Activated naive CD4-positive, alpha-beta T cell treated with anti-CD3 and anti-CD28 coated beads, Interleukin-2, amount 50 U/mL, for 72 hours (primary cell): Measurements from ENCODE around the gene PTPN11. TPM values are rescaled to one million over a fixed set of nuclear protein-coding genes. Genes with fewer than 3 reads are reported as not detected.
"Not testable (repeated sequence)": the region's sequence is repeated elsewhere in the genome, so short reads cannot be mapped to it uniquely, and the experiment has no call there.

Source experiments
- ATAC-seq, 2 donors: fragments of 150-1000 bp; cut with Tn5 transposase; 2 replicates each; pipeline ENCODE4 v1.10.0; 2021; ENCODE audit warnings: mild to moderate bottlenecking in 2 of 2, moderate library complexity in 2 of 2
- DNase-seq, 2 donors: peaks; one replicate each; pipeline ENCODE4 v3.0.0; 2021 to 2022; ENCODE audit warnings: low spot score in 2 of 2
- H3K27ac Mint-ChIP-seq, 2 donors: one replicate each; pipeline ENCODE4 v1.8.0; 2022; ENCODE audit warnings: mild to moderate bottlenecking in 2 of 2, mixed read lengths in 2 of 2
- H3K36me3 Mint-ChIP-seq, 2 donors: one replicate each; pipeline ENCODE4 v1.8.0; 2022; ENCODE audit warnings: mixed read lengths in 2 of 2
- H3K9me3 Mint-ChIP-seq, 2 donors: one replicate each; pipeline ENCODE4 v1.8.0; 2022; ENCODE audit warnings: mixed read lengths in 2 of 2
- total RNA-seq, 2 donors: library from RNA; stranded (reverse); gene quantifications; one replicate each; pipeline ENCODE4 v1.2.3, GENCODE V29; 2022

Gene PTPN11
- total RNA-seq, 2 donors from 2014 or later, result 105 to 118 TPM

- DNase-seq (no peak), ATAC-seq (peak; percentile 65 to 93)
- Mint-ChIP-seq H3K27ac (peak overlapping the region; percentile 45 to 86), H3K36me3 (peaks cover 6 to 10% of the 10 kb centered on the region in 2 donors), H3K9me3 (no peaks in the 10 kb centered on the region)
These were observed 12.2 kb downstream of the PTPN11 start for GRCh38 chr12:112430929-112431328.

GRCh38 chr12:112431965-112432364, 13.2 kb downstream of the PTPN11 start:
- peaks cover 6 to 10% of the 10 kb centered on the region in 2 donors for H3K36me3 Mint-ChIP-seq
- peak overlapping the region; percentile 45 to 86 for H3K27ac Mint-ChIP-seq
- ATAC-seq, result peak; percentile 59 to 74
- H3K9me3 Mint-ChIP-seq, result no peaks in the 10 kb centered on the region
- no peak for DNase-seq

GRCh38 chr12:112433551-112433950, 14.8 kb downstream of the PTPN11 start:
- no peak for DNase-seq
- Mint-ChIP-seq H3K36me3 (peaks cover 6 to 10% of the 10 kb centered on the region in 2 donors), H3K27ac (peak overlapping the region in 1 of 2 donors; percentile 55)

GRCh38 chr12:112438645-112439044, 19.9 kb downstream of the PTPN11 start:
- ATAC-seq, H3K9me3 Mint-ChIP-seq, DNase-seq, H3K36me3 Mint-ChIP-seq: not testable (repeated sequence)
- H3K27ac Mint-ChIP-seq, result peak overlapping the region in 1 of 2 donors; percentile 44

More at GRCh38 chr12:112433551-112433950, 14.8 kb downstream of the PTPN11 start:
- ATAC-seq, result no peak
- H3K9me3 Mint-ChIP-seq, result no peaks in the 10 kb centered on the region

GRCh38 chr12:112439769-112440168, 21.0 kb downstream of the PTPN11 start:
- H3K9me3 Mint-ChIP-seq, result no peaks in the 10 kb centered on the region
- DNase-seq (no peak), ATAC-seq (no peak)
- no peak overlapping the region for H3K27ac Mint-ChIP-seq
- no peaks in the 10 kb centered on the region for H3K36me3 Mint-ChIP-seq

- not testable (repeated sequence) for H3K36me3 Mint-ChIP-seq, ATAC-seq, H3K9me3 Mint-ChIP-seq, DNase-seq, H3K27ac Mint-ChIP-seq
These were observed 21.9 kb downstream of the PTPN11 start for GRCh38 chr12:112440653-112441052.

- Mint-ChIP-seq H3K36me3 (peaks cover 0 to 10% of the 10 kb centered on the region in 2 donors), H3K9me3 (no peaks in the 10 kb centered on the region), H3K27ac (no peak overlapping the region)
- no peak for DNase-seq
- no peak for ATAC-seq
These were observed 25.2 kb downstream of the PTPN11 start for GRCh38 chr12:112443916-112444315.

GRCh38 chr12:112446008-112446725, 27.4 kb downstream of the PTPN11 start:
- no peaks in the 10 kb centered on the region for H3K9me3 Mint-ChIP-seq
- H3K27ac Mint-ChIP-seq, result peak overlapping the region; percentile 29 to 73
- DNase-seq (no peak), ATAC-seq (no peak)
- H3K36me3 Mint-ChIP-seq, result peaks cover 0 to 22% of the 10 kb centered on the region in 2 donors

GRCh38 chr12:112447106-112447505, 28.4 kb downstream of the PTPN11 start:
- ATAC-seq, result no peak
- no peak for DNase-seq
- Mint-ChIP-seq H3K27ac (peak overlapping the region in 1 of 2 donors; percentile 14), H3K36me3 (peaks cover 0 to 22% of the 10 kb centered on the region in 2 donors), H3K9me3 (no peaks in the 10 kb centered on the region)

- Mint-ChIP-seq H3K36me3 (peaks cover 0 to 22% of the 10 kb centered on the region in 2 donors), H3K27ac (peak overlapping the region in 1 of 2 donors; percentile 77)
- not testable (repeated sequence) for H3K9me3 Mint-ChIP-seq, DNase-seq, ATAC-seq
These were observed 29.4 kb downstream of the PTPN11 start for GRCh38 chr12:112448165-112448564.

- Mint-ChIP-seq H3K9me3 (no peaks in the 10 kb centered on the region), H3K27ac (no peak overlapping the region), H3K36me3 (peaks cover 8 to 30% of the 10 kb centered on the region in 2 donors)
- ATAC-seq (no peak), DNase-seq (no peak)
These were observed 32.0 kb downstream of the PTPN11 start for GRCh38 chr12:112450725-112451124.

GRCh38 chr12:112456029-112456428, 37.3 kb downstream of the PTPN11 start:
- Mint-ChIP-seq H3K27ac (no peak overlapping the region), H3K9me3 (no peaks in the 10 kb centered on the region), H3K36me3 (peaks cover 29 to 30% of the 10 kb centered on the region in 2 donors)
- DNase-seq, result no peak
- ATAC-seq, result no peak

GRCh38 chr12:112457142-112457541, 38.4 kb downstream of the PTPN11 start:
- peaks cover 29 to 30% of the 10 kb centered on the region in 2 donors for H3K36me3 Mint-ChIP-seq
- not testable (repeated sequence) for H3K9me3 Mint-ChIP-seq, DNase-seq, ATAC-seq, H3K27ac Mint-ChIP-seq

GRCh38 chr12:112458330-112458729, 39.6 kb downstream of the PTPN11 start:
- ATAC-seq (no peak), DNase-seq (no peak)
- H3K36me3 Mint-ChIP-seq, result peaks cover 29 to 30% of the 10 kb centered on the region in 2 donors
- H3K27ac Mint-ChIP-seq, result peak overlapping the region in 1 of 2 donors; percentile 81
- H3K9me3 Mint-ChIP-seq, result no peaks in the 10 kb centered on the region

- Mint-ChIP-seq H3K36me3 (peaks cover 29 to 30% of the 10 kb centered on the region in 2 donors), H3K27ac (no peak overlapping the region), H3K9me3 (no peaks in the 10 kb centered on the region)
- ATAC-seq (no peak), DNase-seq (no peak)
These were observed 40.0 kb downstream of the PTPN11 start for GRCh38 chr12:112458751-112459150.

- H3K27ac Mint-ChIP-seq, result no peak overlapping the region
- DNase-seq (no peak), ATAC-seq (no peak)
- H3K9me3 Mint-ChIP-seq, result no peaks in the 10 kb centered on the region
- peaks cover 5 to 15% of the 10 kb centered on the region in 2 donors for H3K36me3 Mint-ChIP-seq
These were observed 44.7 kb downstream of the PTPN11 start for GRCh38 chr12:112463478-112463877.

- DNase-seq, result no peak
- no peak for ATAC-seq
- H3K27ac Mint-ChIP-seq, result no peak overlapping the region
- peaks cover 0 to 10% of the 10 kb centered on the region in 2 donors for H3K36me3 Mint-ChIP-seq
- H3K9me3 Mint-ChIP-seq, result no peaks in the 10 kb centered on the region
These were observed 45.9 kb downstream of the PTPN11 start for GRCh38 chr12:112464605-112465004.

- Mint-ChIP-seq H3K36me3 (peaks cover 0 to 10% of the 10 kb centered on the region in 2 donors), H3K27ac (peak overlapping the region in 1 of 2 donors; percentile 3), H3K9me3 (no peaks in the 10 kb centered on the region)
- ATAC-seq, result no peak
- DNase-seq, result no peak
These were observed 47.3 kb downstream of the PTPN11 start for GRCh38 chr12:112466011-112466422.
